Ishikawa (cell line): ENCODE measurements around the gene EHBP1L1.

Source experiments
- CEBPB ChIP-seq: IDR thresholded peaks from 2 replicates; pipeline ENCODE4 v1.6.1; 2012
- CREB1 ChIP-seq: IDR thresholded peaks from 2 replicates; pipeline ENCODE4 v1.6.1; 2012; ENCODE audit warnings: low read depth
- EGR1 ChIP-seq: IDR thresholded peaks from 2 replicates; pipeline ENCODE4 v1.6.1; 2012
- EP300 ChIP-seq: IDR thresholded peaks from 2 replicates; pipeline ENCODE4 v1.6.1; 2012; ENCODE audit warnings: borderline replicate concordance
- FOXM1 ChIP-seq: IDR thresholded peaks from 2 replicates; pipeline ENCODE4 v1.6.1; 2012; ENCODE audit warnings: low read depth, borderline replicate concordance
- NFIC ChIP-seq: IDR thresholded peaks from 2 replicates; pipeline ENCODE4 v1.6.1; 2012
- RAD21 ChIP-seq: IDR thresholded peaks from 2 replicates; pipeline ENCODE4 v1.6.1; 2012; ENCODE audit warnings: low read depth
- TAF1 ChIP-seq: IDR thresholded peaks from 2 replicates; pipeline ENCODE4 v1.6.1; 2012; ENCODE audit warnings: low read depth, mild to moderate bottlenecking
- TCF12 ChIP-seq: IDR thresholded peaks from 2 replicates; pipeline ENCODE4 v1.6.1; 2012; ENCODE audit warnings: low read depth
- TEAD4 ChIP-seq: IDR thresholded peaks from 2 replicates; pipeline ENCODE4 v1.6.1; 2012
- YY1 ChIP-seq: IDR thresholded peaks from 2 replicates; pipeline ENCODE4 v1.6.1; 2012; ENCODE audit warnings: low read depth
- ZBTB7A ChIP-seq: IDR thresholded peaks from 2 replicates; pipeline ENCODE4 v1.6.1; 2012; ENCODE audit warnings: low read depth
- TF ChIP-seq, protein P1 (sequence below): IDR thresholded peaks from 2 replicates; pipeline ENCODE4 v1.6.1; 2012; ENCODE audit warnings: low read depth, mild to moderate bottlenecking
- TF ChIP-seq, protein P2 (sequence below): IDR thresholded peaks from 2 replicates; pipeline ENCODE4 v1.6.1; 2012
- TF ChIP-seq, protein P3 (sequence below): IDR thresholded peaks from 2 replicates; pipeline ENCODE4 v1.6.1; 2012

Gene EHBP1L1

DNA sequence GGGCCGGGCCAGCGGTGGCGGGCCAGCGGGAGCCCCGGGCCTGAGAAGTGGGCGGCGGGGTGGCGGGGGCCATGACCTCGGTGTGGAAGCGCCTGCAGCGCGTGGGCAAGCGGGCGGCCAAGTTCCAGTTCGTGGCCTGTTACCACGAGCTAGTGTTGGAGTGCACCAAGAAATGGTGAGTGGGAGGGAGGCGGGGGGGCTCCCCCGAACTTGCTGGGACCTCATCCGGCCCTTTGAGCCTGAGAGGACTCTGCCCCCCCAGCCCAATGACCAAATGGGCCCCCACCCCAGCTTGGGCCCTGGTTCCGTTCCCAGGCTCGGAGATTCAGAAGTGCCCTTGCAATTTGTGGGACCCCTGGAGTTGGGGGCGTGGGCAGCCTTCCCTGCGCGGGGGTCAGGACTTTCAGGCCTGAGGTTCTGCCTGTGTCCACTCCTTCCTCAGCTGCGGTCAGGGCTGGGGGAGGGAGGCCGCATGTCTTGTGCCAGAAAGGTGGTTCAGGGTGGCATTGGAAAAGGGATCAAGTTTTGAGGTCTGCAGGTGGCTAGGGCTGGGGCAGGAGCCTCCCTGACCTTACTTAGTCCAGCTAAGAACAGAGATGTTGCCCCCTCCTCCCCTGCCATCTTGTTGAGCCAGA is 496 bp downstream of the EHBP1L1 start:
- TF ChIP-seq, protein P1, sequence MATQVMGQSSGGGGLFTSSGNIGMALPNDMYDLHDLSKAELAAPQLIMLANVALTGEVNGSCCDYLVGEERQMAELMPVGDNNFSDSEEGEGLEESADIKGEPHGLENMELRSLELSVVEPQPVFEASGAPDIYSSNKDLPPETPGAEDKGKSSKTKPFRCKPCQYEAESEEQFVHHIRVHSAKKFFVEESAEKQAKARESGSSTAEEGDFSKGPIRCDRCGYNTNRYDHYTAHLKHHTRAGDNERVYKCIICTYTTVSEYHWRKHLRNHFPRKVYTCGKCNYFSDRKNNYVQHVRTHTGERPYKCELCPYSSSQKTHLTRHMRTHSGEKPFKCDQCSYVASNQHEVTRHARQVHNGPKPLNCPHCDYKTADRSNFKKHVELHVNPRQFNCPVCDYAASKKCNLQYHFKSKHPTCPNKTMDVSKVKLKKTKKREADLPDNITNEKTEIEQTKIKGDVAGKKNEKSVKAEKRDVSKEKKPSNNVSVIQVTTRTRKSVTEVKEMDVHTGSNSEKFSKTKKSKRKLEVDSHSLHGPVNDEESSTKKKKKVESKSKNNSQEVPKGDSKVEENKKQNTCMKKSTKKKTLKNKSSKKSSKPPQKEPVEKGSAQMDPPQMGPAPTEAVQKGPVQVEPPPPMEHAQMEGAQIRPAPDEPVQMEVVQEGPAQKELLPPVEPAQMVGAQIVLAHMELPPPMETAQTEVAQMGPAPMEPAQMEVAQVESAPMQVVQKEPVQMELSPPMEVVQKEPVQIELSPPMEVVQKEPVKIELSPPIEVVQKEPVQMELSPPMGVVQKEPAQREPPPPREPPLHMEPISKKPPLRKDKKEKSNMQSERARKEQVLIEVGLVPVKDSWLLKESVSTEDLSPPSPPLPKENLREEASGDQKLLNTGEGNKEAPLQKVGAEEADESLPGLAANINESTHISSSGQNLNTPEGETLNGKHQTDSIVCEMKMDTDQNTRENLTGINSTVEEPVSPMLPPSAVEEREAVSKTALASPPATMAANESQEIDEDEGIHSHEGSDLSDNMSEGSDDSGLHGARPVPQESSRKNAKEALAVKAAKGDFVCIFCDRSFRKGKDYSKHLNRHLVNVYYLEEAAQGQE = no peak
- TF ChIP-seq TEAD4 (no peak), ZBTB7A (0 out of 2 replicates have a peak, but pooled peaks have one; percentile 24)

DNA sequence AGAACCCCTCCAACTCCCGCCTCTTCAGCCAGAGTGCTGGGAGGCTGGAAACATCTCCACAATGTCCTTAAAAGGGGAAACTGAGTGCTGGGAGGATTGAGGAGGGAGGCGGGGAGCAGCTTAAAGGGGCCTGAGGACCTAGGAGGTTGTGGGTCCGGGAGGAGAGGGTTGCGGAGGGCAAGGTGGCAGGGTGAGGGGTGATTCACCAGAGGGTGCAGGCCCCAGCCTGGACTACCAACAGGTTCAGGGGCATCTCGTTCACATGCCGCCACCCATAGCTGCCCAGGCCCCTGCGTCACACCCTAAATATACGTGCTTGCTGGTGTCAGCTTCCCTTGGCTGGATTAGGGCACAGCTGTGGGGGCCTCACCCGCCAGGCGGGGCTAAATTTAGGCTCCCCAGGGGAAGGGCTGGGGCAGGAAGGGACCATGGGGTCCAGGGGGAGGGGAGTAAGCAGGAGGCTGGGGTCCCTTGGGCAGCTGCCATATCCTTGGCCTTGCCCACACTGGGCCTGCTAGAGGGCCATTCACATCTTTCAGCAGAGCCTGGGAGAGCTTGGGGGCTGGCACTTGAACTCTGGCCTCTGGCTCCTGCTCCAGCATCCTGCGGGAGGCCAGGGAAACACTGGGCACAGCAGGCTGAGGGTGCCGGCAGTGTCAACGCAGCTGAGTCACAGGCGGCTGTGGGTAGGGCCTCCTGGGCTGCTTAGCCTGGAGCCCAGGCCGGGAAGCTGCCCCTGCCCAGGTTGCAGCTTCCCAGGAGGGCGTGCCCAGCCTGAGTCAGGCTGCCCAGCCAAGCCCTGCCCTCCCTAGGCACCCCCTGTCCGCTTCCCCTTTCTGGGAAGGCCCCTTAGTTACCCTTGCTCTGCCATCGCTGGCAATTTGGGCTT is 1.3 kb downstream of the EHBP1L1 start:
- TF ChIP-seq EGR1 (no peak), ZBTB7A (no peak), CEBPB (no peak), NFIC (no peak), EP300 (no peak), TEAD4 (no peak), TCF12 (no peak), RAD21 (no peak), CREB1 (no peak), FOXM1 (no peak), YY1 (no peak), TAF1 (no peak)
- TF ChIP-seq, protein P1 = no peak
- TF ChIP-seq, protein P2, sequence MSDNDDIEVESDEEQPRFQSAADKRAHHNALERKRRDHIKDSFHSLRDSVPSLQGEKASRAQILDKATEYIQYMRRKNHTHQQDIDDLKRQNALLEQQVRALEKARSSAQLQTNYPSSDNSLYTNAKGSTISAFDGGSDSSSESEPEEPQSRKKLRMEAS = no peak
- TF ChIP-seq, protein P3, sequence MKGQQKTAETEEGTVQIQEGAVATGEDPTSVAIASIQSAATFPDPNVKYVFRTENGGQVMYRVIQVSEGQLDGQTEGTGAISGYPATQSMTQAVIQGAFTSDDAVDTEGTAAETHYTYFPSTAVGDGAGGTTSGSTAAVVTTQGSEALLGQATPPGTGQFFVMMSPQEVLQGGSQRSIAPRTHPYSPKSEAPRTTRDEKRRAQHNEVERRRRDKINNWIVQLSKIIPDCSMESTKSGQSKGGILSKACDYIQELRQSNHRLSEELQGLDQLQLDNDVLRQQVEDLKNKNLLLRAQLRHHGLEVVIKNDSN = no peak

DNA sequence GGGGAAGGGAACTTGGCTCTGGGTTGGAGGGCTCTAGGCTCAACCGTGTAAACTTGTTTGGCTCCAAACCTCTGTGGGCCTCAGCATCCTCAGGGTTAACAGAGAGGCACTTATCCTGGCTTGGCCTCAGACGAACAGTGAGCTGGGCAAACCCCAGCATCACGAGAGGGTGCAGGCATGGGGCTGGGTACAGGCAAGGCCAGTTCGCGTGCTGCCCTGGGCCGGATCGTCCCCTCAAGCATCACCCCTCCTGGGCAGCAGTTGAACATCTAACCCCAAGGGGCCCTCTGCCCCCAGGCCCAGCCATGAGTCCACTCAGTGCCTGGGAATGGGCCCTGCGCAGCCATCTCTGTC is 1.9 kb downstream of the EHBP1L1 start:
- TF ChIP-seq TCF12 = no peak
- no peak for TF ChIP-seq CEBPB
- TF ChIP-seq EP300 = no peak
- no peak for TF ChIP-seq EGR1
- no peak for TF ChIP-seq ZBTB7A
- TF ChIP-seq, protein P3 = no peak
- no peak for TF ChIP-seq FOXM1
- TF ChIP-seq CREB1 = no peak
- TF ChIP-seq, protein P2 = no peak

DNA sequence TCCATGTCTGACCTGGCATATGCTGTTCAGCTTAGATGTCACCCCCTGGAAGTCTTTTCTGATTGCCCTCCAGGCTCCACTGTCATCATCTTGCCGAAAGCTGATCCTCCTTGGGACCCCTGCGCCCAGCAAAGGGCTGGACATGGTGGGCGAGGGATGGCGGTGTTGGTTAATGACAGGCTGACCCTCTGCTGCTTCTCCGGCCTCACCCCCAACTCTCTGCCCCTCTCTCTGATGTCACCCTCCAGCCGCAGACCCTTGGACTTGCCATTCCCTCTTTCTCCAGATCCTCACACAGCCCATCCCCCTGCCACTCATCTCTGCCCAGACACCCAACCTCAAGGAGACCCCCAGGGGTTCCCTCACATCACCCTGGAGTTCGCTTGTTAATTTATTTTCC is 2.3 kb downstream of the EHBP1L1 start:
- TF ChIP-seq EP300 (no peak), FOXM1 (no peak), TAF1 (no peak), YY1 (no peak), TCF12 (no peak), RAD21 (no peak), TEAD4 (no peak), NFIC (no peak), CREB1 (no peak), CEBPB (no peak)
- TF ChIP-seq, protein P1 = no peak
- TF ChIP-seq, protein P3 = no peak
